Pancreas (tissue), 10 donors: Measurements from ENCODE around the gene CCDC89. TPM values are rescaled to one million over a fixed set of nuclear protein-coding genes. Genes with fewer than 3 reads are reported as not detected.
A peak's percentile ranks its signal among the peaks of the same experiment; 100 is the strongest.

Experiments
- ATAC-seq, 4 donors: fragments of 200-7000 bp; cut with Tn5 transposase; one replicate each; pipeline versions ENCODE4 v1.8.0 to v1.9.1; 2020; ENCODE audit warnings: mild to moderate bottlenecking in 4 of 4, moderate library complexity in 4 of 4
- DNase-seq, 6 donors: peaks; one replicate each; pipeline ENCODE4 v3.0.0-alpha.2; 2020
- FAIRE-seq: peaks from 2 replicates; lab custom pipeline; 2012; peaks lifted over from hg19 to GRCh38; lab: Jason Lieb, UNC
- H3K27ac ChIP-seq, 4 donors: fragments of 200-600 bp; sonication (generic); 1 replicate in 3 of 4; 2 replicates in 1 of 4; pipeline versions ENCODE4 v1.5.0 to v1.8.0; 2020
- H3K27me3 ChIP-seq, 4 donors: fragments of 200-600 bp; one replicate each; pipeline ENCODE4 v1.8.0; 2021
- H3K36me3 ChIP-seq, 3 donors: fragments of 200-600 bp; sonication (generic) in 1 of 3; one replicate each; pipeline versions ENCODE4 v1.5.0 to v1.8.0; 2020 to 2021
- H3K4me1 ChIP-seq, 3 donors: fragments of 200-600 bp; one replicate each; pipeline ENCODE4 v1.8.0; 2021
- H3K4me3 ChIP-seq, 4 donors: fragments of 200-600 bp; sonication (generic) in 2 of 4; one replicate each; pipeline versions ENCODE4 v1.5.0 to v1.8.0; 2020 to 2021
- H3K9me3 ChIP-seq, 4 donors: fragments of 200-600 bp; one replicate each; pipeline ENCODE4 v1.8.0; 2021
- WGBS, 2 donors: extraction: QIAGEN DNeasy Blood & Tissue Kit; methylation state at CpG; one replicate each; pipeline ENCODE4 v1.1.7; 2013; 5-methylcytosine and 5-hydroxymethylcytosine counted together
- intact Hi-C, 3 donors: fragments of 100-400 bp; cut with DNase I; formaldehyde crosslinking; loops; one replicate each; pipeline versions ENCODE4 v1.11.1 to v1.14.2; 2022
- polyA plus RNA-seq, 2 donors: library from polyadenylated mRNA; stranded (reverse); fragments of 200-250 nt; gene quantifications; one replicate each; pipeline ENCODE4 v1.2.3, GENCODE V29; 2013
- total RNA-seq, 6 donors: library from RNA; stranded (reverse); fragmentation: NEBNext Ultra II Directional in 4 of 6; extraction: Animal tissue kit (Norgen Biotek cat#: 25700) in 4 of 6; gene quantifications; one replicate each; pipeline versions ENCODE4 v1.2.1 to v1.2.4, GENCODE V29; 2021 to 2023
- TF ChIP-seq, protein P1 (sequence below), 4 donors: fragments of 200-600 bp; sonication (generic) in 3 of 4; IDR thresholded peaks; one replicate each; pipeline versions ENCODE4 v1.5.0 to v1.8.0; 2021; ENCODE audit warnings: antibody characterized with exemption in 4 of 4
- donor health status: healthy with polysubstance abuse.
- donor health status: DM: no; HTN: no; CAD: no; lungs with moderate emphysema.
- donor health status: DM: no; HTN: no; CAD: no.
- donor health status: control.
- donor health status: control.
- donor health status: Bipolar disorder and iron deficiency.
- donor health status: DM: yes; HTN: yes; CAD: no.
- donor health status: DM: no; HTN: no; CAD: no.
- donor health status: DM: no; HTN: no; CAD: no.
- donor health status: DM: yes; HTN: yes; CAD: no.

CCDC89 gene
- total and polyA plus RNA-seq, 8 donors, result 0.11 to 0.62 (median 0.21) TPM; not detected in 4

DNA sequence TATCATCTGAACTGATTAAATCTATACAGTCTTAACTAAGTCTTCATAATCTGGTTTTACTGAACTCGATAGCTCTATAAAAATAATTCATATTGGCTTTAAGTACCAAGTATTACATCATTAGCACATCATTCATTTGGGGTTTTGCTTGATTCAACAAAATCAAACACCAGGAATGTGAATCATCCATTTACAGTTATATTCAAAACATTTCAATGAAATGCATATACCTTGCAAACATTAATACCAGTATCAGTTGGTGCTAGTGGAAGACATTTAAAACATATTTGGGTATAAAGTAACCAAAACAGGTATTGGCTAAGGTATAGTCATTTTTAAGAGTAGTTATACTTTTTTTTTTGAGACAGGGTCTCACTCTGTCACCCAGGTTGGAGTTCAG is 12.2 kb upstream of the CCDC89 start:
- no peak for DNase-seq
- Histone ChIP-seq H3K36me3 (no peaks in the 10 kb centered on the region), H3K9me3 (no peaks in the 10 kb centered on the region), H3K4me3 (no peak overlapping the region), H3K27ac (no peak overlapping the region), H3K4me1 (no peaks in the 10 kb centered on the region), H3K27me3 (no peaks in the 10 kb centered on the region)
- no peak for FAIRE-seq
- TF ChIP-seq, protein P1, sequence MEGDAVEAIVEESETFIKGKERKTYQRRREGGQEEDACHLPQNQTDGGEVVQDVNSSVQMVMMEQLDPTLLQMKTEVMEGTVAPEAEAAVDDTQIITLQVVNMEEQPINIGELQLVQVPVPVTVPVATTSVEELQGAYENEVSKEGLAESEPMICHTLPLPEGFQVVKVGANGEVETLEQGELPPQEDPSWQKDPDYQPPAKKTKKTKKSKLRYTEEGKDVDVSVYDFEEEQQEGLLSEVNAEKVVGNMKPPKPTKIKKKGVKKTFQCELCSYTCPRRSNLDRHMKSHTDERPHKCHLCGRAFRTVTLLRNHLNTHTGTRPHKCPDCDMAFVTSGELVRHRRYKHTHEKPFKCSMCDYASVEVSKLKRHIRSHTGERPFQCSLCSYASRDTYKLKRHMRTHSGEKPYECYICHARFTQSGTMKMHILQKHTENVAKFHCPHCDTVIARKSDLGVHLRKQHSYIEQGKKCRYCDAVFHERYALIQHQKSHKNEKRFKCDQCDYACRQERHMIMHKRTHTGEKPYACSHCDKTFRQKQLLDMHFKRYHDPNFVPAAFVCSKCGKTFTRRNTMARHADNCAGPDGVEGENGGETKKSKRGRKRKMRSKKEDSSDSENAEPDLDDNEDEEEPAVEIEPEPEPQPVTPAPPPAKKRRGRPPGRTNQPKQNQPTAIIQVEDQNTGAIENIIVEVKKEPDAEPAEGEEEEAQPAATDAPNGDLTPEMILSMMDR (IDR thresholded peaks at IDR 0.05), result no peak
- no peak for ATAC-seq
- intact Hi-C loops, result loop anchor here in 1 of 3 donors (10.0 kb wide), 1 partner anchor 587 kb away; no protein-coding TSS in a partner anchor
- 64 to 70% methylated on average over 1 of the region's 1 CpG for WGBS, 2 donors

DNA sequence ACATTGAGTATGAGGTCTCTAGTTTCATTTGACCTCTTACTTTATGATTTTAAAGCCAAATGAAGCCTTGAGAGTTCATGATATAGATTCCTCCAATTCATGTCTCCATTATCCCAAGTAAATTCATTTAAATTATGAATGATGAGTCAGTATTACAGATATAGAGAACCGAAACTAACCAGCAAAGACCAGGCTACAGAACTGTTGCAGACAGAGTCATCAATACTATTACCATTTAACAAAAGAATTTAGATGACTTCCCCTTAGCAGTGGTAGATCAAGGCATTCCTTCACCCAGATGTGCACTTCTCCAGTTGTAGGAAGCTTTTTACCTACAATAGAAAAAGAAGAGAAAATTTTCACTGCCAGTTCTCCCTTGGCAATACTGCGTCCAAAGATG is 11.8 kb upstream of the CCDC89 start:
- Histone ChIP-seq H3K36me3 (no peaks in the 10 kb centered on the region), H3K4me1 (no peaks in the 10 kb centered on the region), H3K9me3 (no peaks in the 10 kb centered on the region), H3K27me3 (no peaks in the 10 kb centered on the region), H3K4me3 (no peak overlapping the region), H3K27ac (no peak overlapping the region)
- DNase-seq, result no peak
- TF ChIP-seq, protein P1 (IDR thresholded peaks at IDR 0.05), result no peak
- 79 to 87% methylated on average over 2 of the region's 2 CpGs for WGBS, 2 donors
- no peak for FAIRE-seq
- intact Hi-C loops, result loop anchor here in 1 of 3 donors (10.0 kb wide), 1 partner anchor 587 kb away; no protein-coding TSS in a partner anchor
- no peak for ATAC-seq

DNA sequence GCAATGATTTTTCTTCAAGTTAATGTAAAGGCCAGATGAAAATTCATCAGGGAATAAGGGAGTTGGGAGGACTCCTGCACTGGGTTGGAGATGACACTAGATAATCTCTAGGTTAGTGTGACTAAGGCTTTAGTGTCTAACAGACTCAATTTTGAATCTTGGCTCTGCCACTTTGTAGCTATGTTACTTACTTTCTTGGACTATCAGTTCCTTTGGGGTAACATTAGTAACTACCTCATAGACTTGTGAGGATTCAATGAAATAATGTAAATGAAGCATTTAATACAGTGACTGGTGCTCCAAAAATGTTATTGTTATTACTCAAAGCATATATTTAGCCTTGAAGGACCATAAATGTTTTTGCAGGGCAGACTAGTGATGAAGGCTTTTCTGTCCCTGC is 9.6 kb upstream of the CCDC89 start:
- no peak overlapping the region for H3K27ac ChIP-seq
- ATAC-seq (no peak), FAIRE-seq (no peak), DNase-seq (no peak)
- no peaks in the 10 kb centered on the region for H3K4me1 ChIP-seq
- intact Hi-C loops, result loop anchor here in 1 of 3 donors (10.0 kb wide), 1 partner anchor 589 kb away; no protein-coding TSS in a partner anchor
- no peak overlapping the region for H3K4me3 ChIP-seq
- no peaks in the 10 kb centered on the region for H3K9me3 ChIP-seq
- H3K27me3 ChIP-seq, result no peaks in the 10 kb centered on the region
- TF ChIP-seq, protein P1 (IDR thresholded peaks at IDR 0.05), result no peak
- H3K36me3 ChIP-seq, result no peaks in the 10 kb centered on the region

GRCh38 chr11:85694385-85694980 is 8.5 kb upstream of the CCDC89 start:
- Histone ChIP-seq H3K4me3 (no peak overlapping the region), H3K4me1 (no peaks in the 10 kb centered on the region), H3K27me3 (no peaks in the 10 kb centered on the region), H3K27ac (no peak overlapping the region), H3K9me3 (no peaks in the 10 kb centered on the region), H3K36me3 (no peaks in the 10 kb centered on the region)
- ATAC-seq, result peak in 2 of 4 donors; percentile 38 to 55
- no peak for FAIRE-seq
- intact Hi-C loops, result loop anchor here in 1 of 3 donors (10.0 kb wide), 1 partner anchor 590 kb away; no protein-coding TSS in a partner anchor
- no peak for DNase-seq
- TF ChIP-seq, protein P1 (IDR thresholded peaks at IDR 0.05), result no peak
- WGBS, 2 donors, result 96 to 100% methylated on average over 1 of the region's 1 CpG

- peak in 1 of 6 donors; percentile 43 for DNase-seq
- intact Hi-C loops, result no loop called here
- Histone ChIP-seq H3K36me3 (no peaks in the 10 kb centered on the region), H3K9me3 (no peaks in the 10 kb centered on the region), H3K27me3 (no peaks in the 10 kb centered on the region), H3K4me3 (no peak overlapping the region), H3K27ac (no peak overlapping the region), H3K4me1 (peaks cover 0 to 5% (median 5%) of the 10 kb centered on the region in 3 donors)
- TF ChIP-seq, protein P1 (IDR thresholded peaks at IDR 0.05), result no peak
- no peak for FAIRE-seq
- no peak for ATAC-seq
- 79 to 83% methylated on average over 15 of the region's 15 CpGs for WGBS, 2 donors
Observed at GRCh38 chr11:85685125-85685819, 723 bp downstream of the CCDC89 start.
